ENCODE measurements around the gene SARM1.

Gene SARM1

DNA sequence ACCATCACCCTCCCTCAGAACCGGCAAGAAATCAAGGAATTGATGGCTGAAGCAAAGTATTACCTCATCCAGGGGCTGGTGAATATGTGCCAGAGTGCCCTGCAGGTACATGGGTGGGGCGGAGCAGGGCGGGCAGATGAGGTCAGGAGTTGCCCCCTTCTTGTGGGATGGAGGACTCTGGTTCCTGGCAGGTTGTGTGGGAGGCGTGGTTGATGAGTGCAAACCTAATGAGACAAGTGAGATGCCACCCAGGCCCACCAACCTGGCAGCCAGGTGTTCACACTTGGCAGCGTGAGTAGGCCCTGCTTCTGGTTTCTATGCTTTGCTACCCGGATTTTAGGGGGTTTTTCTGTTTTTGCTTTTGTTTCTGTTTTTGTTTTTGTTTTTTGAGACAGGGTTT, 31.1 kb upstream of the SARM1 start:
- ATAC-seq (ENCODE audit: low read depth): no peak

DNA sequence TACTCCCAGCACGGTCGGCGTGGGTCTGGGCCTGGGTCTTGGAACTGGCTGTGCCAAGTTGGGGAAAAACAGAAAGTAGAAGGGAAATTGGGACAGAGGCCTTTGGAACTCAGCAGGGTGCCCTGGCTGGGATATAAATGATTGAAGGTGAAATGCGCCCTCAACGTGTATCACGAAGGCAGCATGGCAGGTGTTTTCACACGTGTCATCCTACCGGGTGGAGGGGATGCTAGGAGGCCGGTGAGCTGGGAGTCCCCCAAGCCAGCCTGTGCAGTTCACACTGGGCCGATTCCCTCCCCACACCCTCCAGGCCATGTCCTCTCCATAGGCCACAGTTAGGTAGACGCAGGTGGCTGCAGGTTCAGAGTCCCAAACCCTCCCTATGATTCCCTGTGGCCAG, 30.0 kb upstream of the SARM1 start:
- Histone ChIP-seq H3K9me3 (ENCODE audit: severe bottlenecking) (no peaks in the 10 kb centered on the region), H3K36me3 (ENCODE audit: low read depth) (peaks cover 75% of the 10 kb centered on the region), H3K4me3 (ENCODE audit: severe bottlenecking) (no peak overlapping the region), H3K27ac (ENCODE audit: poor library complexity, severe bottlenecking) (no peak overlapping the region), H3K27me3 (ENCODE audit: insufficient read depth, poor library complexity, severe bottlenecking) (no peaks in the 10 kb centered on the region), H3K4me1 (ENCODE audit: insufficient read depth, poor library complexity, severe bottlenecking) (peaks cover 25% of the 10 kb centered on the region)
- DNase-seq (ENCODE audit: low spot score) (no peak), ATAC-seq (ENCODE audit: low read depth) (no peak)
- TF ChIP-seq, protein P1, sequence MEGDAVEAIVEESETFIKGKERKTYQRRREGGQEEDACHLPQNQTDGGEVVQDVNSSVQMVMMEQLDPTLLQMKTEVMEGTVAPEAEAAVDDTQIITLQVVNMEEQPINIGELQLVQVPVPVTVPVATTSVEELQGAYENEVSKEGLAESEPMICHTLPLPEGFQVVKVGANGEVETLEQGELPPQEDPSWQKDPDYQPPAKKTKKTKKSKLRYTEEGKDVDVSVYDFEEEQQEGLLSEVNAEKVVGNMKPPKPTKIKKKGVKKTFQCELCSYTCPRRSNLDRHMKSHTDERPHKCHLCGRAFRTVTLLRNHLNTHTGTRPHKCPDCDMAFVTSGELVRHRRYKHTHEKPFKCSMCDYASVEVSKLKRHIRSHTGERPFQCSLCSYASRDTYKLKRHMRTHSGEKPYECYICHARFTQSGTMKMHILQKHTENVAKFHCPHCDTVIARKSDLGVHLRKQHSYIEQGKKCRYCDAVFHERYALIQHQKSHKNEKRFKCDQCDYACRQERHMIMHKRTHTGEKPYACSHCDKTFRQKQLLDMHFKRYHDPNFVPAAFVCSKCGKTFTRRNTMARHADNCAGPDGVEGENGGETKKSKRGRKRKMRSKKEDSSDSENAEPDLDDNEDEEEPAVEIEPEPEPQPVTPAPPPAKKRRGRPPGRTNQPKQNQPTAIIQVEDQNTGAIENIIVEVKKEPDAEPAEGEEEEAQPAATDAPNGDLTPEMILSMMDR (IDR thresholded peaks at IDR 0.05; ENCODE audit: poor library complexity, severe bottlenecking): no peak

More for the DNA sequence above, 31.1 kb upstream of the SARM1 start:
- peaks cover 20% of the 10 kb centered on the region for H3K4me1 ChIP-seq (ENCODE audit: insufficient read depth, poor library complexity, severe bottlenecking)
- TF ChIP-seq, protein P1 (IDR thresholded peaks at IDR 0.05; ENCODE audit: poor library complexity, severe bottlenecking): no peak
- H3K27me3 ChIP-seq (ENCODE audit: insufficient read depth, poor library complexity, severe bottlenecking): no peaks in the 10 kb centered on the region
- no peak overlapping the region for H3K4me3 ChIP-seq (ENCODE audit: severe bottlenecking)
- DNase-seq (ENCODE audit: low spot score): no peak
- H3K36me3 ChIP-seq (ENCODE audit: low read depth): peaks cover 63% of the 10 kb centered on the region
- H3K27ac ChIP-seq (ENCODE audit: poor library complexity, severe bottlenecking): no peak overlapping the region
- no peaks in the 10 kb centered on the region for H3K9me3 ChIP-seq (ENCODE audit: severe bottlenecking)

GRCh38 chr17:28342313-28342712, 29.2 kb upstream of the SARM1 start:
- Histone ChIP-seq H3K27ac (ENCODE audit: poor library complexity, severe bottlenecking) (no peak overlapping the region), H3K27me3 (ENCODE audit: insufficient read depth, poor library complexity, severe bottlenecking) (no peaks in the 10 kb centered on the region), H3K36me3 (ENCODE audit: low read depth) (peaks cover 79% of the 10 kb centered on the region), H3K9me3 (ENCODE audit: severe bottlenecking) (no peaks in the 10 kb centered on the region), H3K4me1 (ENCODE audit: insufficient read depth, poor library complexity, severe bottlenecking) (peaks cover 26% of the 10 kb centered on the region), H3K4me3 (ENCODE audit: severe bottlenecking) (no peak overlapping the region)
- TF ChIP-seq, protein P1 (IDR thresholded peaks at IDR 0.05; ENCODE audit: poor library complexity, severe bottlenecking): no peak
- no peak for ATAC-seq (ENCODE audit: low read depth)
- DNase-seq (ENCODE audit: low spot score): no peak

- no peak overlapping the region for H3K27ac ChIP-seq (ENCODE audit: poor library complexity, severe bottlenecking)
- DNase-seq (ENCODE audit: low spot score): no peak
- H3K36me3 ChIP-seq (ENCODE audit: low read depth): peaks cover 80% of the 10 kb centered on the region
These were observed 28.0 kb upstream of the SARM1 start for GRCh38 chr17:28343491-28343932.

DNA sequence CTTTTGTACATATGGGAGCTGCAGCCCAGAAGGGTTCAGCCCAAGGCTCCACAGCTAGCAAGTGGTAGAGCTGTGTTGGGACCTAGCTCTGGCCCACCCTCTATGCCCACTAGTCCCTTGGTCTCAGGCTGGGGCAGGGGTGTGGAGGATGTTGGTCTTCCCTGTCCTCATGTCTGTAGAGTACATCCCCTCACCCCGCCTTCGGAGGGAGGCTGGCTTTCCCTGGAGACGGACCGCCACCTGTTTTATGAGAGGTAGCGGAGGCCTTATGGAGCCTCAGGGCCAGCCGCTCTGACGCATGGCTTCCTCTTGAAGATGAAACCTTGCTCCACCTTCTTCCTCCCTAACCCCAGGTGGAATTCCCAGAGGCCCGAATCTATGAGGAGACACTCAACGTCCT, 27.5 kb upstream of the SARM1 start:
- no peak overlapping the region for H3K27ac ChIP-seq (ENCODE audit: poor library complexity, severe bottlenecking)

More at GRCh38 chr17:28343491-28343932, 28.0 kb upstream of the SARM1 start:
- peaks cover 22% of the 10 kb centered on the region for H3K4me1 ChIP-seq (ENCODE audit: insufficient read depth, poor library complexity, severe bottlenecking)
- no peaks in the 10 kb centered on the region for H3K9me3 ChIP-seq (ENCODE audit: severe bottlenecking)
- TF ChIP-seq, protein P1 (IDR thresholded peaks at IDR 0.05; ENCODE audit: poor library complexity, severe bottlenecking): no peak
- no peak for ATAC-seq (ENCODE audit: low read depth)
- no peak overlapping the region for H3K4me3 ChIP-seq (ENCODE audit: severe bottlenecking)
- H3K27me3 ChIP-seq (ENCODE audit: insufficient read depth, poor library complexity, severe bottlenecking): no peaks in the 10 kb centered on the region

More for the DNA sequence above, 27.5 kb upstream of the SARM1 start:
- Histone ChIP-seq H3K9me3 (ENCODE audit: severe bottlenecking) (no peaks in the 10 kb centered on the region), H3K4me3 (ENCODE audit: severe bottlenecking) (no peak overlapping the region), H3K4me1 (ENCODE audit: insufficient read depth, poor library complexity, severe bottlenecking) (peaks cover 21% of the 10 kb centered on the region), H3K27me3 (ENCODE audit: insufficient read depth, poor library complexity, severe bottlenecking) (no peaks in the 10 kb centered on the region), H3K36me3 (ENCODE audit: low read depth) (peaks cover 85% of the 10 kb centered on the region)
- ATAC-seq (ENCODE audit: low read depth) (no peak), DNase-seq (ENCODE audit: low spot score) (no peak)
- TF ChIP-seq, protein P1 (IDR thresholded peaks at IDR 0.05; ENCODE audit: poor library complexity, severe bottlenecking): no peak

All from RWPE2 (cell line).